SU-DHL-6 (cell line): ENCODE results near the gene CDK5RAP2.

Source experiments
- CTCF ChIP-seq: fragments of 200-600 bp; sonication (generic); IDR thresholded peaks from one replicate; pipeline ENCODE4 v1.5.1; 2017; ENCODE audit warnings: antibody characterized with exemption, mild to moderate bottlenecking, low read length, moderate library complexity; ENCODE audit not compliant: insufficient read depth, poor library complexity, severe bottlenecking
- EZH2phosphoT487 ChIP-seq: fragments of 200-600 bp; sonication (generic), shearing (Covaris generic); conservative IDR thresholded peaks from 2 replicates; pipeline ENCODE4 v1.6.1; 2018; ENCODE audit warnings: mild to moderate bottlenecking, antibody characterized with exemption, low read length, moderate library complexity, mixed read lengths

GRCh38 chr9:120374239-120374638 lies 205.7 kb downstream of the CDK5RAP2 start:
- no peak for TF ChIP-seq CTCF
- no peak for TF ChIP-seq EZH2phosphoT487
